Upper lobe of left lung (tissue), 4 donors: Measurements from ENCODE around the gene CLIP2.

ENCODE experiments used
- EP300 ChIP-seq, 4 donors: sonication (generic); formaldehyde crosslinking; IDR thresholded peaks; one replicate each; pipeline ENCODE4 v1.5.1; 2017; ENCODE audit warnings: antibody characterized with exemption in 4 of 4, control low read depth in 2 of 4
- POLR2A ChIP-seq, 4 donors: fragments of 450-650 bp; IDR thresholded peaks; one replicate each; pipeline ENCODE4 v1.5.1; 2016 to 2017; ENCODE audit warnings: antibody characterized with exemption in 4 of 4, mild to moderate bottlenecking in 2 of 4
- TF ChIP-seq, protein P1 (sequence below), 6 experiments: fragments of 450-650 bp in 4 of 6; fragments of 200-600 bp in 2 of 6; sonication (generic) in 2 of 6; IDR thresholded peaks; one replicate each; pipeline ENCODE4 v1.5.1; 2016 to 2019; ENCODE audit warnings: antibody characterized with exemption in 6 of 6

DNA sequence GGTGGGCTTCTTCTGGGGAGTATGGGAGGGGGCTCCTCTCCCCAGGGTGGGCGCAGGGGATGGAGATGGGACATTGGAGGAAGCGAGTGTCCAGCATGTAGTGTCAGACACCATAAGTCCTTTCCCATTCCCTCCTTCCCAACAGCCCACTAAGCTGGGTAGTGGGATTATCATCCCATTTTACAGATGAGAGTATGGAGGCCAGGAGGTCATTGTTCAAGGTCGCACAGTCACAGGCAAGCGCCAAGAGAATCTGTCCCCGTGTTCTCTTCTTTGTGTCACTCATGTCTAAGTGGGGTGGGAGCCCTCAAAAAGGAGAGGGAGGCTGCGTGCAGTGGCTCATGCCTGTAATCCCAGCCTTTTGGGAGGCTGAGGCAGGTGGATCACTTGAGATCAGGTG lies 64.8 kb downstream of the CLIP2 start:
- TF ChIP-seq, protein P1, sequence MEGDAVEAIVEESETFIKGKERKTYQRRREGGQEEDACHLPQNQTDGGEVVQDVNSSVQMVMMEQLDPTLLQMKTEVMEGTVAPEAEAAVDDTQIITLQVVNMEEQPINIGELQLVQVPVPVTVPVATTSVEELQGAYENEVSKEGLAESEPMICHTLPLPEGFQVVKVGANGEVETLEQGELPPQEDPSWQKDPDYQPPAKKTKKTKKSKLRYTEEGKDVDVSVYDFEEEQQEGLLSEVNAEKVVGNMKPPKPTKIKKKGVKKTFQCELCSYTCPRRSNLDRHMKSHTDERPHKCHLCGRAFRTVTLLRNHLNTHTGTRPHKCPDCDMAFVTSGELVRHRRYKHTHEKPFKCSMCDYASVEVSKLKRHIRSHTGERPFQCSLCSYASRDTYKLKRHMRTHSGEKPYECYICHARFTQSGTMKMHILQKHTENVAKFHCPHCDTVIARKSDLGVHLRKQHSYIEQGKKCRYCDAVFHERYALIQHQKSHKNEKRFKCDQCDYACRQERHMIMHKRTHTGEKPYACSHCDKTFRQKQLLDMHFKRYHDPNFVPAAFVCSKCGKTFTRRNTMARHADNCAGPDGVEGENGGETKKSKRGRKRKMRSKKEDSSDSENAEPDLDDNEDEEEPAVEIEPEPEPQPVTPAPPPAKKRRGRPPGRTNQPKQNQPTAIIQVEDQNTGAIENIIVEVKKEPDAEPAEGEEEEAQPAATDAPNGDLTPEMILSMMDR (IDR thresholded peaks at IDR 0.05) = no peak
- TF ChIP-seq POLR2A (IDR thresholded peaks at IDR 0.05) (no peak), EP300 (IDR thresholded peaks at IDR 0.05) (no peak)
